Measurements from ENCODE around the gene ELOVL3.
"Not testable (repeated sequence)": the region's sequence is repeated elsewhere in the genome, so short reads cannot be mapped to it uniquely, and the experiment has no call there.

Gene ELOVL3, protein sequence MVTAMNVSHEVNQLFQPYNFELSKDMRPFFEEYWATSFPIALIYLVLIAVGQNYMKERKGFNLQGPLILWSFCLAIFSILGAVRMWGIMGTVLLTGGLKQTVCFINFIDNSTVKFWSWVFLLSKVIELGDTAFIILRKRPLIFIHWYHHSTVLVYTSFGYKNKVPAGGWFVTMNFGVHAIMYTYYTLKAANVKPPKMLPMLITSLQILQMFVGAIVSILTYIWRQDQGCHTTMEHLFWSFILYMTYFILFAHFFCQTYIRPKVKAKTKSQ

DNA sequence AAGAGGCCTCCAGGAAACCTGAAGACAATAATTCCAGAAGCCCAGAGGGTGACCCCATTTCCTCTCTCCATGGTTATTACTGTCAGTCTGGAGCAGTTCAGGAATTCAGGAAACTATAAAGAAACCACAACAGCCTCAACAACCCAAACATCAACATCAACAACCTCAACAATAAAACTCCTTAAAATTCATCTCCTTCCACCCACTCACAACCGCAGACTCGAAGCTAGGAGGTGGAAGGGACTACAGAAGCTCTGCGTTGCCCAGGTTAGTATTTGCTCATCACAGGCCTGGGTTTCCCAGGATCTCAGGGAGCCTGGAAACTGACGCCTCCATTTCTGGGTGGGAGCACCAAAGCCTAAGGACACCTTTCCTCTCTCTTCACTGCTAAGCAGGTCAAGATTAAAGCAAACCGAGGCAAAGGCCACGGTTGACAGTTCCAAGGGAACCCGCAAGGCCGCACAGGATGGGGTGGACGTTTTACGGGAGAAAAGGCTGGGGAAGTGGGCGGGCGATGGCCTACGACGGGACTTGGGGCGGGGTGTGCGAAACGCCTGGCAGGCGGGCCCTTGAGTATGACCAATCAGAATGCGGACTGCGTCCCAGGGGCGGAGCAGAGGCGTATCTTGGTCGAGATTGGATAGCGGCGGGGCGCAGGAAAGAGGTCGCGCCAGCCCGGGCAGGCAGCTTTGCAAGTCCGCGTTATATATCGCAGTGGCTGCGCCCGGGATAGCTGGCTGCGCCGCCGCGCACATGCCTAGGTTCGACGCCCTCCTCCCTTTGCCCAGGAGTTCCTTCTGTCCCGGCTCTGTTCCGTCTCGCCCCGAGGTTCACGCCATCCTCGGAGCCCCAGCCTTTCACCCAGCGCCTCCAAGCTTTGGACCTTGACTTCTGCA lies at the start of gene ELOVL3:
Gene ELOVL3 (plus strand): TSS at position 654 of the 896 bp plus-strand sequence. CDS start 250 bp downstream, outside the sequence.
- Mint-ChIP-seq H3K4me1 (peaks cover 36% of the 10 kb centered on the region), H3K36me3 (no peaks in the 10 kb centered on the region), H3K27ac (peak within 1 kb of the TSS; percentile 70), H3K4me3 (peak within 1 kb of the TSS; percentile 63), H3K9me3 (no peaks in the 10 kb centered on the region)
- DNase-seq (ENCODE audit: low spot score in 2 of 2) (peak; percentile 61 to 89), ATAC-seq (peak; percentile 93)

DNA sequence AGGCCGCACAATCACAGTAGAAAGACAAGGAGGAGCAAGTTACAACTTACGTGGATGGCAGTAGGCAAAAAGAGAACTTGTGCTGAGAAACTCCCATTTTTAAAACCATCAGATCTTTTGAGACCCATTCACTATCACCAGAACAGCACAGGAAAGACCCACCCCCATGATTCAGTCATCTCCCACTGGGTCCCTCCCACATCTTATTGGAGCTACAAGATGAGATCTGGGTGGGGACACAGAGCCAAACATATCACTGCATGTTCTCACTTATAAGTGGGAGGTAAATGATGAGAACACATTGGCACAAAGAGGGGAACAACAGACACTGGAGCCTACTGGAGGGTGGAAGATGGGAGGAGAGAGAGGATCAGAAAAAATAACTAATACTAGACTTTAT lies 41.5 kb upstream of the ELOVL3 start:
- no peak for DNase-seq (ENCODE audit: low spot score in 2 of 2)
- H3K36me3 Mint-ChIP-seq = no peaks in the 10 kb centered on the region

DNA sequence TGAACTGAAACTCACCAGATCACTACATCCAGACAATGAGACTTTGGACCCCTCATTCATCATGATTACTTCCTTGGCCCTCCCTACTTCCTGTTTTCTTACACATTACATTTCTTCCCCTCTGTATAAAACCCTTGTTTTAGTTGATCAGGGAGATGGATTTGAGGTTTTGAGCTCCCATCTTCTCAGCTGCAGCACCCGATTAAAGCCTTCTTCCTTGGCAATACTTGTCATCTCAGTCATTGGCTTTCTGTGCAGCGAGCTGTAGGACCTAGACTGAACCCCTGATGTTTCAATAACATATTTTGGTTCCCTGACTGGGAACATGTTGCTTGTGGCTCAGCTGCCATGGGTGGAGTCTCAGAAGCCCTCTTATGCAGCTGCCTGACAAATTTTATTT lies 40.8 kb upstream of the ELOVL3 start:
- no peak for ATAC-seq
- Mint-ChIP-seq H3K4me3 (no peak overlapping the region), H3K4me1 (peaks cover 17% of the 10 kb centered on the region), H3K36me3 (no peaks in the 10 kb centered on the region), H3K27ac (no peak overlapping the region), H3K9me3 (no peaks in the 10 kb centered on the region)
- no peak for DNase-seq (ENCODE audit: low spot score in 2 of 2)

More for the DNA sequence above, 41.5 kb upstream of the ELOVL3 start:
- Mint-ChIP-seq H3K27ac (no peak overlapping the region), H3K4me3 (no peak overlapping the region), H3K9me3 (no peaks in the 10 kb centered on the region), H3K4me1 (peaks cover 15% of the 10 kb centered on the region)
- no peak for ATAC-seq

DNA sequence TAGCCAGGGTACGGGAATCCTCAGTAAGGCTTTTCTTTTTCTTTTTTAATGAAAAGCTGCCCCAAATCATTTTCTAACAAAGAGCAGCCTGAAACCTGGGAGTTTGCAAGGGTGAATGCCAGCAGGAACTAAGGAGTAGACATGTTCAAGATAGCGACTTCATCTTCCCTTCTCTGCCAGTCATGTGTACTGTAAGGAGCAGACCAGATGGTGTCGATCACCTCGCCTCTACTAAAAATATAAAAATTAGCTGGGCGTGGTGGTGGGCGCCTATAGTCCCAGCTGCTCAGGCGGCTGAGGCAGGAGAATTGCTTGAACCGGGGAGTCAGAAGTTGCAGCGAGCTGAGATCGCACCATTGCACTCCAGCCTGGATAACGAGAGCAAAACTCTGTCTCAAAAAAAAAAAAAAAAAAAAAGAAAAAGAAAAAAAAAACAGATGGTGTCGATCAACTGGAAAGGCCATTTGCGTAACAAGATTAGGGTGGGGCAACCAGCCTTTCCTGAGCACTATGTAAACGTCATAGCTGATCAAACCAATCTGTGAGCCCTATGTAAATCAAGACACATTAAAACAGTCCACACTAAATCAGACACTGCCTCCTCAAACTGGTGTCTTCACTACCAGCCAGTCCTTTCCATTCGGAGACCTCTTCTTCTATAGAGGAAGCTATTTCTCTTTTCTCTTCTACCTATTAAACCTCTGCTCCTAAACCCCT lies 40.1 kb upstream of the ELOVL3 start:
- DNase-seq (ENCODE audit: low spot score in 2 of 2) = no peak

DNA sequence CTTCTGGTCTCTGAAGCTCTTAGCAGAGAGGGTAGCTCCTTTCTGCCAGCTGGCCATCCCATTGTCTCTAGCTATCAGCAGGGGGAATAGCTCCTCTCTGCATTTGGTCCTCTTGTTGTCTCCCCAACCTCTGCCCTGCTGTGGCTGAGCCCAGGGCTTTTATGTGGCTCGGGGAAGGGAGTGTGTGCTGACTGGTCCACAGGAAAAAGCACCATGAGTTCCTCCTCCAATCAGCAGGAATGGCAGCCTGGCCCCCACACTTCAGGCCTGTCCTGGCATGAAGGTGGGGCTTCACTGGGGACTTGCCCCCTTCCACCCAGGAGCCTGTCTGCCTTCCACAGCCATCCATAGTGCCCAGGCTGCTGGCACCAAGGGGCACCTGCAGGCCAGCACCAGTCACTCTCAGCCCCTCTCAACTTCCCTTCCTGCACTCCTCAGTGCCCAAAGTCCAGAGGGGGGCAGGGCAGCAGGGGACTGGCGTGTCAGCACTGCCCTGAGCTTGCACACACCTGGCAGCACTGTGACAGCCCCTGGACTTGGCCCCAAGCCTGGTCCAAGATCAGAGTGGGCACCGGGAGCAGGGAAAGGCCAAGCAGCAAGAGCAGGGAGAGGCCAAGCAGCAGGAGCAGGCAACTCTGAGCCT lies 37.7 kb upstream of the ELOVL3 start:
- Mint-ChIP-seq H3K9me3 (no peaks in the 10 kb centered on the region), H3K4me3 (no peak overlapping the region), H3K36me3 (no peaks in the 10 kb centered on the region), H3K4me1 (peaks cover 17% of the 10 kb centered on the region), H3K27ac (no peak overlapping the region)
- DNase-seq (ENCODE audit: low spot score in 2 of 2) (no peak), ATAC-seq (no peak)

More for the DNA sequence above, 40.1 kb upstream of the ELOVL3 start:
- H3K4me1 Mint-ChIP-seq = peaks cover 17% of the 10 kb centered on the region
- no peaks in the 10 kb centered on the region for H3K9me3 Mint-ChIP-seq
- no peaks in the 10 kb centered on the region for H3K36me3 Mint-ChIP-seq
- H3K27ac Mint-ChIP-seq = no peak overlapping the region
- ATAC-seq = no peak
- H3K4me3 Mint-ChIP-seq = no peak overlapping the region

DNA sequence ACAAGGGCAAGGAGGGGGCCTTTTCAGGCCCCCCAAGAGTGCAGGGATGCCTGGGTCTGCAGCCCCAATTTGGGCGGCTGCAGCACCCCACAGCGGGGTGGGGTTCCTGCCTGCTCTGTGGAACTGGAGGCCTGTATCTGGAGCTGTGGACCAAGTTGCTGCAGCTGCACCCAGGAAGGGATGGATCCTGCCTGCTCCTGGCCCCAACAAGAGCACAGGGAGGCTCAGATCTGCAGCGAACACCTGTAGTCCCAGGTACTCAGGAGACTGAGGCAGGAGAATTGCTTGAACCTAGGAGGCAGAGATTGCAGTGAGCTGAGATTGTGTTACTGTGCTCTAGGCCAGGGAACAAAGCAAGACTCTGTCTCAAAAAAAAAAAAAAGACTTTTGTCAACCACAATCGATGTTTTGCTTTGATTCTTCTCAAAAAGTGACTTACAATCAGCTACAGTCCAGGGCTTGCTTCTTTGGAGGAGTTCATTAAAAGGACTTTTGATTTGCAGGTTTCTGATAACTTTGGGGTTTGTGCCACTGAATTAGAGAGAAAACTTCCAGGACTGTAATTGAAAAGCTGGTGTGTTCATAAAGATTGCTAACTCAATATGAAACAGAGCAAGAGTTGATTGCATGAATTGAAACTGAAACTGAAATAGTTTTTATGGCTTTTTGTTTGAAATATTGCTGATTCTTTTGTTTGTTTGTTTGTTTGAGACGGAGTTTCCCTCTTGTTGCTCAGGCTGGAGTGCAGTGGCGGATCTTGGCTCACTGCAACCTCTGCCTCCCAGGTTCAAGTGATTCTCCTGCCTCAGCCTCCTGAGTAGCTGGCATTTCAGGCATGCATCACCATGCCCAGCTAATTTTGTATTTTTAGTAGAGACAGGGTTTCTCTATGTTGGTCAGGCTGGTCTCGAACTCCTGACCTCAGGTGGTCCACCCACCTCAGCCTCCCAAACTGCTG lies 36.9 kb upstream of the ELOVL3 start:
- Mint-ChIP-seq H3K27ac (peak overlapping the region; percentile 40), H3K4me1 (peaks cover 17% of the 10 kb centered on the region), H3K4me3 (peak overlapping the region; percentile 21)
- not testable (repeated sequence) for H3K36me3 Mint-ChIP-seq, H3K9me3 Mint-ChIP-seq
- peak; percentile 89 for ATAC-seq
- peak in 1 of 2 donors; percentile 51 for DNase-seq (ENCODE audit: low spot score in 2 of 2)

DNA sequence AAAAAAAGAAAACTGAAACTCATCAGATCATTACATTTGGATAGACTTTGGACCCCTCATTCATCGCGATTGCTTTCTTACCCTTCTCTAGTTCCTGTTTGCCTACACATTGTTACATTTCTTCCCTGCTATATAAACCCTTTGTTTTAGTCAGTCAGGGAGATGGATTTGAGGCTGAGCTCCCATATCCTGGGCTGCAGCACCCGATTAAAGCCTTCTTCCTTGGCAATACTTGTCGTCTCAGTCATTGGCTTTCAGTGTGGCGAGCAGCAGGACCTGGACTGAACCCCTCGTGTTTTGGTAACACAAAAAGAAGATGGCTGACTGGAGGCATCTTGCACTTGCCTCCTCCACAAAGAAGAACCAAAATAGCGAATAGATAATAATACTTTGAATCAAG lies 34.1 kb upstream of the ELOVL3 start:
- H3K4me1 Mint-ChIP-seq = peaks cover 22% of the 10 kb centered on the region
- peaks cover 6% of the 10 kb centered on the region for H3K36me3 Mint-ChIP-seq
- no peak overlapping the region for H3K4me3 Mint-ChIP-seq
- DNase-seq (ENCODE audit: low spot score in 2 of 2) (no peak), ATAC-seq (no peak)
- no peak overlapping the region for H3K27ac Mint-ChIP-seq
- H3K9me3 Mint-ChIP-seq = no peaks in the 10 kb centered on the region

DNA sequence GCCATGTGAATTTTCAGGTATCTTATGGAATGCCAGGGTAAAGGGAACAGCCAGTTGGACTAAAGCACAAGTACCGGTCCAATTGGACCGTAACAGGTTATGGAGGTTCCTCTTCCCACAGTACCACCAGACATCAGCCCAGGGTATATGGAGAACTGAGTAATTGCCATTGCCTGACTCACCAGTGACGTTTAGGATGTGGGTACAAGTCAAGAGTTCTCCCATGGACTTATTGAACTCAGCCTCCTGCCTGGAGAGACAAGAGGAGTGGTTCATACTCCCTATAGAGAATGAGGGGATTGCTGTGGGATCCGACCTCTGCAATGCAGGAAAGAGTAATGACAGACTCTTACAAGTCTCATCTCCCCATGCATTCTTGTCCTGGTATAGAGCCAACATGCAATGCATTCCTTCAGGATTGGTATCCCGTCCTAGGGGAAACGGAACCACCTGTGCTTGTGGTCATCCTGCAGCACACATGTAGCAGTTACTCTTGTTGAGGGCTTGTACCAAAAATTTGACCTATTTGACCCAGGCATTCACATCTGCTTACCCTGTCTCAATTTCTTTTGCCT lies 30.7 kb upstream of the ELOVL3 start:
- Mint-ChIP-seq H3K4me1 (peaks cover 8% of the 10 kb centered on the region), H3K4me3 (no peak overlapping the region), H3K27ac (no peak overlapping the region), H3K36me3 (peaks cover 6% of the 10 kb centered on the region), H3K9me3 (no peaks in the 10 kb centered on the region)
- DNase-seq (ENCODE audit: low spot score in 2 of 2) = no peak
- ATAC-seq = no peak

DNA sequence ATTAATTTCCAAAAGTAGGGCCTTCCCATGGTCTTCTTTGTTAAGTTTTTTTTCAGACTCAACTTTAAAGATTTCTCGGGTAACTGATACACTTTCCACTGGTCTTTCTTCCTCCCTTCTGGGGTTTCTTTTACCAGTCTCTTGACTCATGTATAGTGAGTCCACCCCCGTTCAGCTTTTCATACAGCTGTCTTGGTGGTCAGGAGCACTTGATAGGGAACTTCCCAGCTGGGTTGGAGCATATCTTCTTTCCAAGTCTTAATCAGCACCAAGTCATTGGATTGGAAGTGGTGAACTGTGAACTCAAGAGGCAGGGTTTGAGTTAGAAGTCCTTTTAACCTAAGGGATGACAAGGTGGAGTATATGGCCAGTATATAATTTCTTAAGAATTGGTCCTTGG lies 29.2 kb upstream of the ELOVL3 start:
- DNase-seq (ENCODE audit: low spot score in 2 of 2) (no peak), ATAC-seq (peak; percentile 97)
- H3K4me3 Mint-ChIP-seq = no peak overlapping the region
- H3K9me3 Mint-ChIP-seq = no peaks in the 10 kb centered on the region
- peaks cover 6% of the 10 kb centered on the region for H3K36me3 Mint-ChIP-seq
- no peak overlapping the region for H3K27ac Mint-ChIP-seq
- peaks cover 8% of the 10 kb centered on the region for H3K4me1 Mint-ChIP-seq

DNA sequence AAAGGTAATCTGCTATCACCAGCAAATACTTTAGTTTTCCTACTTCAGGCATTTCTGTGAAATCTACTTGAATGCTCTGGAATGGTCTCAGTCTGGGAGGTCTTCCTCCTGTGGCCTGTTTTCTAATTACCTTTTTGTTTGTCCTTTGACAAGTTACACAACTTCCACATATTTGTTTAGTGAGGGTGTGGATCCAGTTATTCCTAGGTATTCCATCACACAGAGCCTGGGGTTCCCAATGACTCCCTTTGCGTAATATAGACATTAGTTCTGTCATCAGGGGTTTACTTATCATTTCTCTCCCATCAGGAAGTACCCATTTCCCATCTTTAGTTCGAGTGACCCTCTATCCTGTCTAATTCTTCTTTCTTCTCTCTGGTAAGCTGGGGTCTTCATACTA lies 28.1 kb upstream of the ELOVL3 start:
- Mint-ChIP-seq H3K27ac (no peak overlapping the region), H3K4me1 (peaks cover 13% of the 10 kb centered on the region), H3K4me3 (no peak overlapping the region), H3K36me3 (peaks cover 6% of the 10 kb centered on the region), H3K9me3 (no peaks in the 10 kb centered on the region)
- DNase-seq (ENCODE audit: low spot score in 2 of 2) (no peak), ATAC-seq (no peak)

DNA sequence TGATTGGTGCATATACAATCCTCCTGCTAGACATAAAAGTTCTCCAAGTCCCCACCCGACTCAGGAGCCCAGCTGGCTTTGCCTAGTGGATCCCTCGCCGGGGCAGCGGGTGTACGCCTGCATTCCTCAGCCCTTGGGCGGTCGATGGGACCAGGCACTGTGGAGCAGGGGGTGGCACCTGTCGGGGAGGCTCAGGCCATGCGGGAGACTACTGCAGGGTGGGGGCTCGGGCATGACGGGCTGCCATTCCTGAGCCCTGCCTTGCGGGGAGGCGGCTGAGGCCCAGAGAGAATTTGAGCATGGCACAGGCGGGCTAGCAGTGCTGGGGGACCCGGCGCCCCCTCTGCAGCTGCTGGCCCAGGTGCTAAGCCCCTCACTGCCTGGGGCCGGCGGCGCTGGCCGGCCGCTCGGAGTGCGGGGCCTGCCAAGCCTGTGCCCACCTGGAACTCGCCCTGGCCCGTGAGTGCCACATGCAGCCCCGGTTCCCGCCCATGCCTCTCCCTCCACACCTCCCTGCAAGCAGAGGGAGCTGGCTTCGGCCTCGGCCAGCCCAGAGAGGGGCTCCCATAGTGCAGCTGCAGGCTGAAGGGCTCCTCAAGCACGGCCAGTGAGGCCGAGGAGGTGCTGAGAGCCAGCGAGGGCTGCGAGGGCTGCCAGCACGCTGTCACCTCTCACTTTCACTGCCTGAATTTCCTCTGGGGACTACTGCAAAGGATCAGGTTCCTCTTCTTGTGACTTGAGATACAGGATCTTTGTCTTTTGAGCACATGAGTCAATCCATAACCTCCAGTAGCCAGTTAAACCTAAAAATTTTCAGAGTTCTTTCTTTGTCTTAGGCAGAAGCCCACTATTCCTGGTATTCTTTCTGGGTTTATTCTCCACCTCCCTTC lies 25.1 kb upstream of the ELOVL3 start:
- H3K36me3 Mint-ChIP-seq = peaks cover under 1% of the 10 kb centered on the region
- H3K9me3 Mint-ChIP-seq = peaks cover 2% of the 10 kb centered on the region
- no peak overlapping the region for H3K4me3 Mint-ChIP-seq
- DNase-seq (ENCODE audit: low spot score in 2 of 2) (no peak), ATAC-seq (no peak)
- H3K4me1 Mint-ChIP-seq = peaks cover 13% of the 10 kb centered on the region
- no peak overlapping the region for H3K27ac Mint-ChIP-seq

DNA sequence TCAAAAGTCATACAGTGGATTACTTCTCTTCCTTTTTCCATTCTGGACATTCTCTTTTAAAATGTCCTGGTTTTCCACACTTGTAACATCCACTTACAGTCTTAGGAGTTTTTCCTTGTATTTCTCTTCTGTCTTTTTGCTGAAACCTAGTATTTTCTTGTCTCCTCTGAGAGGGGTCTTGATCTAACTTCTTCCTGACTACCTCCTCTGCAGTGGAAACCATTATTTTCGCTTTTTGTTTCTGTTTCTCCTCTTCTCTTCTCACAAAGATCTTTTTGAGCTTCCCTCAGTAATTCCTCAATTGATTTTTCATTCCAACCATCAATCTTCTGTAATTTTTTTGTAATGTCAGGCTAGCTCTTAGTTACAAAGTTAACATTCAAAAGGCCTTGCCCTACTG lies 23.7 kb upstream of the ELOVL3 start:
- H3K4me1 Mint-ChIP-seq = peaks cover 6% of the 10 kb centered on the region
- peaks cover 2% of the 10 kb centered on the region for H3K9me3 Mint-ChIP-seq
- ATAC-seq (no peak), DNase-seq (ENCODE audit: low spot score in 2 of 2) (no peak)
- no peak overlapping the region for H3K4me3 Mint-ChIP-seq
- peak overlapping the region; percentile 1 for H3K27ac Mint-ChIP-seq
- no peaks in the 10 kb centered on the region for H3K36me3 Mint-ChIP-seq

DNA sequence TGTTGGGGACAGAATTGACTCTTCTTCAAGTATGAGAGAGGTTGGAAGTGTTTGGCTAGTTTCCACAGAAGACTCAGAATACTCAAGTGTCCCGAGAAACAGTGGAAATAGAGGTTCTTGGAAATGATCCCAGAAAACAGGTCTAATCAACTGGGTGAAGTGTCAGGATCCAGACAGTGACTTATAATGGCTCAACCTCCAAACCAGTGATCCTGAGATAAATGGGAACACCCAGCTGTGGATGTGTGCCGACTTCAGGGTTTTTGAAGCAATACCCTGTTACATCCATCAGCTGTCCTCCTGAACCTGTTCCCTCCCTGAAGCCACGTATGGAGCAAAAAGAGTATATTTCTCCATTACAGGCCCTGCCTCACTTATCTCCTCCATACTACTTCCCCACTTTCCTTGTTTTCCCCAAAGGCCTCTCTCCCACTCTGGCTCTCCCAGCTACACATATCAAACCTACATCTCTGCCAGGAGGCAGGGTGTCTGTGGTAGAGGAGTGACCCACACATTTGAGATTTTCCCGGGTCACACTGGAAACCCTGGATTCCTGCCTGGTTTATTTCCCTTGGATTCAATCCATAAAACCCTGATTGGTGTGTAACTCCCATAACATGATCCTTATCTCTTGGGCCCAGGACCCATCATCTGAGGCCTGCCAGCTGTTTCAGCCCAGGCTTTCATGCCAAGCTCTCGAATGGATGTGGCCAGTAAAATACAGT lies 17.6 kb upstream of the ELOVL3 start:
- no peak for ATAC-seq
- peaks cover 2% of the 10 kb centered on the region for H3K9me3 Mint-ChIP-seq
- no peak overlapping the region for H3K4me3 Mint-ChIP-seq
- DNase-seq (ENCODE audit: low spot score in 2 of 2) = no peak
- no peaks in the 10 kb centered on the region for H3K36me3 Mint-ChIP-seq
- H3K4me1 Mint-ChIP-seq = no peaks in the 10 kb centered on the region
- H3K27ac Mint-ChIP-seq = no peak overlapping the region

All from stimulated activated effector memory CD8-positive, alpha-beta T cell treated with anti-CD3 and anti-CD28 coated beads, Interleukin-12 subunit alpha, Interleukin-12 subunit beta, amount 100 ng/mL, for 72 hours (primary cell).